Breast epithelium (tissue), 4 donors: Measurements from ENCODE around the gene EID2. TPM values are rescaled to one million over a fixed set of nuclear protein-coding genes. Genes with fewer than 3 reads are reported as not detected.

Experiments used
- DNase-seq, 2 donors: peaks; one replicate each; pipeline ENCODE4 v3.0.0-alpha.2; 2019; ENCODE audit warnings: low spot score in 2 of 2
- H3K27ac ChIP-seq, 2 donors: fragments of 200-600 bp; sonication (generic) in 1 of 2; one replicate each; pipeline ENCODE4 v1.5.1; 2016 to 2019; ENCODE audit warnings: mild to moderate bottlenecking in 1 of 2
- H3K27me3 ChIP-seq, 2 donors: fragments of 200-600 bp; sonication (generic) in 1 of 2; one replicate each; pipeline versions ENCODE4 v1.5.1 to v1.6.0; 2017 to 2019; ENCODE audit warnings: control low read depth in 1 of 2, mild to moderate bottlenecking in 1 of 2
- H3K36me3 ChIP-seq: fragments of 200-600 bp; one replicate; pipeline ENCODE4 v1.5.1; 2019
- H3K4me1 ChIP-seq, 2 donors: fragments of 200-600 bp; sonication (generic); one replicate each; pipeline ENCODE4 v1.5.1; 2016 to 2019; ENCODE audit warnings: control low read depth in 1 of 2
- H3K4me3 ChIP-seq, 3 donors: fragments of 200-600 bp; sonication (generic); 1 replicate in 2 of 3; 2 replicates in 1 of 3; pipeline ENCODE4 v1.5.1; 2016 to 2019; ENCODE audit warnings: mild to moderate bottlenecking in 3 of 3, moderate library complexity in 2 of 3
- H3K9me3 ChIP-seq, 2 donors: fragments of 200-600 bp; sonication (generic) in 1 of 2; one replicate each; pipeline ENCODE4 v1.5.1; 2016 to 2019; ENCODE audit warnings: control low read depth in 1 of 2
- POLR2A ChIP-seq: fragments of 450-650 bp; IDR thresholded peaks from one replicate; pipeline ENCODE4 v1.6.1; 2016; ENCODE audit warnings: antibody characterized with exemption, mild to moderate bottlenecking, moderate library complexity
- POLR2AphosphoS5 ChIP-seq, 3 donors: sonication (generic); formaldehyde crosslinking; IDR thresholded peaks; one replicate each; pipeline ENCODE4 v1.6.1; 2017; ENCODE audit warnings: antibody characterized with exemption in 3 of 3
- intact Hi-C: fragments of 100-400 bp; cut with DNase I; formaldehyde crosslinking; loops from one replicate; pipeline ENCODE4 v1.15.1; 2023; ENCODE audit warnings: low total_unique reads
- total RNA-seq, 3 donors: library from RNA; depleted of rRNA; stranded (reverse); fragments of >200 nt; gene quantifications; one replicate each; pipeline ENCODE4 v1.1.0, GENCODE V29; 2016
- TF ChIP-seq, protein P1 (sequence below), 3 donors: fragments of 450-650 bp; IDR thresholded peaks; one replicate each; pipeline ENCODE4 v1.5.1; 2016 to 2017; ENCODE audit warnings: antibody characterized with exemption in 3 of 3, mild to moderate bottlenecking in 3 of 3, moderate library complexity in 3 of 3

The EID2 gene
- total RNA-seq, 3 donors from 2014 or later: 13.0 to 14.7 (median 13.4) TPM

DNA sequence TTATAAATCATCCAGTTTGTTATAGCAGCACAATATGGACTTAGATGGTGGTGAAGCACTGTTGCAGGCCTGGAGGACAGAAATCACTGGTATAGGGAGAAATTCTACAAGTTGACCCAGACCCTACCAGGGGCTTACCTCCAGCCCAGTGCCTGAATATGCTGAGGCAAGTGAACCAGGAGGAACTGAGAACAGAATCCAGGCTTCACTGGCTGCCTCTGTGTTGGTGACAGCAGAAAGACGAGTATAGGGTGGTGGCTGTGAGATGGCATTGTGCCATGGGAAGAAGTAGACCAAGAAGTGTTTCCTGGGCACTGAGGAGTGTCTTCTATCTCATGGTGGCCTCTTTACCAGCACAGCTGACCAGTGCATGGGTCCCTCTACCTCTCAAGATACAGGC is 15.9 kb upstream of the EID2 start:
- Histone ChIP-seq H3K9me3 (no peaks in the 10 kb centered on the region), H3K4me3 (no peak overlapping the region), H3K36me3 (no peaks in the 10 kb centered on the region), H3K4me1 (no peaks in the 10 kb centered on the region), H3K27me3 (peaks cover 0 to 3% of the 10 kb centered on the region in 2 donors), H3K27ac (no peak overlapping the region)
- intact Hi-C loops: no loop called here
- TF ChIP-seq, protein P1, sequence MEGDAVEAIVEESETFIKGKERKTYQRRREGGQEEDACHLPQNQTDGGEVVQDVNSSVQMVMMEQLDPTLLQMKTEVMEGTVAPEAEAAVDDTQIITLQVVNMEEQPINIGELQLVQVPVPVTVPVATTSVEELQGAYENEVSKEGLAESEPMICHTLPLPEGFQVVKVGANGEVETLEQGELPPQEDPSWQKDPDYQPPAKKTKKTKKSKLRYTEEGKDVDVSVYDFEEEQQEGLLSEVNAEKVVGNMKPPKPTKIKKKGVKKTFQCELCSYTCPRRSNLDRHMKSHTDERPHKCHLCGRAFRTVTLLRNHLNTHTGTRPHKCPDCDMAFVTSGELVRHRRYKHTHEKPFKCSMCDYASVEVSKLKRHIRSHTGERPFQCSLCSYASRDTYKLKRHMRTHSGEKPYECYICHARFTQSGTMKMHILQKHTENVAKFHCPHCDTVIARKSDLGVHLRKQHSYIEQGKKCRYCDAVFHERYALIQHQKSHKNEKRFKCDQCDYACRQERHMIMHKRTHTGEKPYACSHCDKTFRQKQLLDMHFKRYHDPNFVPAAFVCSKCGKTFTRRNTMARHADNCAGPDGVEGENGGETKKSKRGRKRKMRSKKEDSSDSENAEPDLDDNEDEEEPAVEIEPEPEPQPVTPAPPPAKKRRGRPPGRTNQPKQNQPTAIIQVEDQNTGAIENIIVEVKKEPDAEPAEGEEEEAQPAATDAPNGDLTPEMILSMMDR (IDR thresholded peaks at IDR 0.05): no peak
- TF ChIP-seq POLR2A (no peak), POLR2AphosphoS5 (IDR thresholded peaks at IDR 0.05) (no peak)
- DNase-seq: no peak

DNA sequence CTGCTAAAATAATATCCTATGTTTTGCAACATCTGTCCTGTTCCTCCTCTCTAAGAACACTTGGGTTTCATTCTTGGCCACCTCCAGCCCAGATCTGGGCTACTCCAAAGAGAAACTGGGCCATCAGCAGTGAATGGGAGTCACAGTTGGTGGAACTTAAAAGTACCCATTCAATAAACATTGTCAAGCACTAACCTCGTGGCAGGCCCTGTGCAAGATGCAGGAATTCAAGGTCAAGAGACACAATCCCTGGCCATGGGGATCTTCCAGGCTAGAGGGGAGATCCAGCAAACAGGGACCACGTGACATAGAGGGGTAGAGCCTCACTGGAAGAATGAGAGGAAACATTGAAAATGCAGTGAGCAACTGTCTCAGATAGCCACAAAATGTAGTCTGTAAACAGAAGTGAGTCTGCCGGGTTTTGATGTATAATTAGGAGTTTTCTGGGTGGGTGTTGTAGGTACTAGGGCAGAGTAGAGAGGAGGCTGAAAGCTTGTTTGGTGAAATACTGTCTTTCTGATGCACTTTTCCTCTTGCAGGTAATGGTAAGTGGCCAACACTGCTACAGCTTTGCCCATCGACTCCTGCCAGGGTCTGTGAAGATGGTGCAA is 14.8 kb upstream of the EID2 start:
- no peaks in the 10 kb centered on the region for H3K9me3 ChIP-seq
- no peak overlapping the region for H3K27ac ChIP-seq
- no peak for DNase-seq
- TF ChIP-seq POLR2AphosphoS5 (IDR thresholded peaks at IDR 0.05) (no peak), POLR2A (no peak)
- TF ChIP-seq, protein P1 (IDR thresholded peaks at IDR 0.05): no peak
- no peaks in the 10 kb centered on the region for H3K4me1 ChIP-seq
- no peaks in the 10 kb centered on the region for H3K36me3 ChIP-seq
- intact Hi-C loops: no loop called here
- H3K4me3 ChIP-seq: no peak overlapping the region
- peaks cover 0 to 3% of the 10 kb centered on the region in 2 donors for H3K27me3 ChIP-seq

DNA sequence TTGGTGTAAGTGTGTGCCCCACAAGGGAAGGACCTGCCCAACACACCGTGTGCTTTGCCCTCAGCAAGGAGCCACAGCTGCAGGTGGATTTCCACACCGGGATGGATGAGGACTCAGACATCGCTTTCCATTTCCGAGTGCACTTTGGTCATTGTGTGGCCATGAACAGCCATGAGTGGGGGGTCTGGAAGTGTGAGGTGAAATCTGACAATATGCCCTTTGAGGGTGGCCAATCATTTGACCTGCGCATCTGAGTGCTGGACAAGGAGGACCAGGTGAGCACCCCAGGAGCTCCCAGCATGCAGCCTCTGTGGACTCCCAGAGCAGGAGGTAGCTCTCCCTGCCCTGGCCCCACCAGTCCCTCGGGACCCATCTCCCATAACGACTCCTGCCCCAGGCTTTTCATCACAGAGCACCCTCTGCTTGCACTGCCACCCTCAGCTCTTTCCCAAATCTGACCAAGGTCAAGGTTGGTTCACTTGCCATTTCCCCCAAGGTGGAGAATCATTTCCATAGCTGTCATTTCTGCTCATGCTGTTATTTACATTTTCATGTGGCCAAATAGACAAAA is 13.2 kb upstream of the EID2 start:
- intact Hi-C loops: no loop called here
- H3K36me3 ChIP-seq: no peaks in the 10 kb centered on the region
- TF ChIP-seq, protein P1 (IDR thresholded peaks at IDR 0.05): no peak
- TF ChIP-seq POLR2A (no peak), POLR2AphosphoS5 (IDR thresholded peaks at IDR 0.05) (no peak)
- H3K27ac ChIP-seq: no peak overlapping the region
- no peaks in the 10 kb centered on the region for H3K9me3 ChIP-seq
- H3K4me3 ChIP-seq: no peak overlapping the region
- no peak for DNase-seq
- H3K4me1 ChIP-seq: no peaks in the 10 kb centered on the region
- H3K27me3 ChIP-seq: peaks cover 0 to 3% of the 10 kb centered on the region in 2 donors

DNA sequence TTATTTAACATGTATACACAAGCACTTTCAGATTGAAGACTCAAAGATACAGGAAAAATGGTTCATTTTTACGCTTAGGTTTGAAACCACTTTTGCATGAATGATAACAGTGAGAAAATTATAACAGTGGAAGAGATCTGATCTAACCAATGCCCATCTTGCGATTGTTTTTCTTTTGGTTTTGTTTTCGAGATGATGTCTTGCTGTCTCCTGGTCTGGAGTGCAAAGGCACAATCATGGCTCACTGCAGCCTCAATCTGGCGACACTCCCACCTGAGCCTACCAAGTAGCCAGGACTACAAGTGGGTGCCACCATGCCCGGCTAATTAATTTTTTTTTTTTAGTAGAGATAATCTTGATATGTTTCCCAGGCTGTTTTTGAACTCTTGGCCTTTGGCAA is 10.2 kb upstream of the EID2 start:
- intact Hi-C loops: no loop called here
- H3K27ac ChIP-seq: no peak overlapping the region
- peaks cover 0 to 3% of the 10 kb centered on the region in 2 donors for H3K27me3 ChIP-seq
- H3K9me3 ChIP-seq: no peaks in the 10 kb centered on the region
- no peaks in the 10 kb centered on the region for H3K36me3 ChIP-seq
- no peak for DNase-seq
- H3K4me1 ChIP-seq: no peaks in the 10 kb centered on the region
- H3K4me3 ChIP-seq: no peak overlapping the region
- no peak for TF ChIP-seq POLR2A
- TF ChIP-seq POLR2AphosphoS5 (IDR thresholded peaks at IDR 0.05): no peak
- TF ChIP-seq, protein P1 (IDR thresholded peaks at IDR 0.05): no peak

DNA sequence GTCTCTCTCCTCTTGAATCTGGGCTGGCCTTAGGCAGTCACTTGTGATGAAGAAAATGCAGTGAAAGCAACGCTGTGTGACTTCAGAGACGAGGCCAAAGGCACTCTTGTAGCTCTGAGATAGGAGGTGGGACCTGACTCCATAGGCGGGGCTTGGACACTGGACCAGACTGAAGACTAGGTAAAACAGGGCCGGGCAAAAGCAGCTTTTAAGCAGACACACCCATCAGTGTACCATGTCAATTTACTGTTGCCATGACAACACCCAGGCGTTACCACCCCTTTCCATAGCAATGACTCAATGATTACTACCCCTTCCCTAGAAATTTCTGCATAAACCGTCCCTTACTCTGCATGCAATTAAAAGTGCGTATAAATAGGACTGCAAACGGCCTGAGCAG is 6.6 kb upstream of the EID2 start:
- H3K36me3 ChIP-seq: no peaks in the 10 kb centered on the region
- intact Hi-C loops: no loop called here
- DNase-seq: no peak
- H3K27me3 ChIP-seq: no peaks in the 10 kb centered on the region
- H3K27ac ChIP-seq: no peak overlapping the region
- no peaks in the 10 kb centered on the region for H3K4me1 ChIP-seq
- H3K9me3 ChIP-seq: no peaks in the 10 kb centered on the region
- TF ChIP-seq POLR2A (no peak), POLR2AphosphoS5 (IDR thresholded peaks at IDR 0.05) (no peak)
- TF ChIP-seq, protein P1 (IDR thresholded peaks at IDR 0.05): no peak
- H3K4me3 ChIP-seq: no peak overlapping the region
